ENCODE results near the gene MKLN1.

Gene MKLN1

DNA sequence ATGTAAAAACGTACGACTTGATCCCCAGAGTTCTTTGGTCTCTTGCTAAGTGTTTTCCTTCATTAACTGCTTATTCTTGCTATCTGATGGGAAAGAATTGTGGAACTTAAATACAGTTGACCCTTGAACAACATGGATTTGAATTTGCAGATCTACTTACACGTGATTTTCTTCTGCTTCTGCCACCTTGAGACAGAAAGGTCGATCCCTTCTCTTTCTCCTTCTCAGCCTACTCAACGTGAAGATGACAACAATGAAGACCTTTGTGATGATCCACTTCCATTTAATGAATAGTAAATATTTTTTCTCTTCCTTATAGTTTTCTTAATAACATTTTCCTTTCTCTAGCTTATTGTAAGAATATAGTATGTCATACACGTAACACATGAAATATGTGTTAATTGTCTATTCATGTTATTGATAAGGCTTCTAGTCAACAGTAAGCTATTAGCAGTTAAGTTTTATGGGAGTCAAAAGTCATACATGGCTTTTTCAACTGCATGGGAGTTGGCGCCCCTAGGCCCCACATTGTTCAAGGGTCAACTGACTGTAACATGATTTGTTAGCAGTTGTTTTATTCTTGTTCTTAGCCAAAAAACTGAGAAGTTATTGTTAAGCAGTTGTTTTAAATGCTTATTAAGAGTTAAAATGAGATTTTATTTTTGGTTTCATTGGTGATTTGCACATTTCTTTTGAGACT is 11.2 kb downstream of the MKLN1 start:
- Histone ChIP-seq H3K9ac (no peak overlapping the region), H3K27me3 (ENCODE audit: insufficient read depth, low read depth) (no peaks in the 10 kb centered on the region), H4K20me1 (ENCODE audit: insufficient read depth) (no peaks in the 10 kb centered on the region), H3K4me2 (no peak overlapping the region), H3K27ac (no peak overlapping the region), H3K79me2 (ENCODE audit: insufficient read depth, low read depth) (peaks cover 95% of the 10 kb centered on the region), H2AFZ (ENCODE audit: low read depth) (no peak overlapping the region), H3K4me3 (IDR thresholded peaks at IDR 0.05; ENCODE audit: insufficient read depth, low read depth, low read length) (no peak overlapping the region), H3K36me3 (ENCODE audit: insufficient read depth) (no peaks in the 10 kb centered on the region), H3K4me1 (ENCODE audit: low read depth, poor library complexity, severe bottlenecking) (no peaks in the 10 kb centered on the region)
- TF ChIP-seq CTCF (conservative IDR thresholded peaks at IDR 0.05; ENCODE audit: low read depth, low read length): no peak

DNA sequence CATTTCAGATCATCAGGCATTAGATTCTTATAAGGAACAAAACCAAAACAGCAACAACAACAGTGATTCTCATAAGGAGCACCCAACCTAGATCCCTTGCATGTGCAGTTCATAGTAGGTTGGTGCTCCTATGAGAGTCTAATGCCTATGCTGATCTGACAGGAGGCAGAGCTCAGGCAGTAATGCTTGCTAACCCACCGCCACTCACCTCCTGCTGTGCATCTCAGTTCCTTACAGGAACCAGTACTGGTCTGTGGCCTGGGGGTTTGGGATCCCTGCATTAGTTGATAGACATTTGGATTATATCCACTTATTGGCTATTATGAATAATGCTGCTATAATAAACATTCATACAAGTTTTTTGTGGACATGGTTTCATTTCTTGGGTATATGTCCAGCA is 14.0 kb downstream of the MKLN1 start:
- no peak overlapping the region for H3K4me2 ChIP-seq
- no peak overlapping the region for H2AFZ ChIP-seq (ENCODE audit: low read depth)
- no peak for TF ChIP-seq CTCF (conservative IDR thresholded peaks at IDR 0.05; ENCODE audit: low read depth, low read length)
- no peaks in the 10 kb centered on the region for H4K20me1 ChIP-seq (ENCODE audit: insufficient read depth)
- H3K27me3 ChIP-seq (ENCODE audit: insufficient read depth, low read depth): no peaks in the 10 kb centered on the region
- no peak overlapping the region for H3K9ac ChIP-seq
- H3K27ac ChIP-seq: no peak overlapping the region
- no peak overlapping the region for H3K4me3 ChIP-seq (IDR thresholded peaks at IDR 0.05; ENCODE audit: insufficient read depth, low read depth, low read length)
- H3K79me2 ChIP-seq (ENCODE audit: insufficient read depth, low read depth): peaks cover 95% of the 10 kb centered on the region
- no peaks in the 10 kb centered on the region for H3K4me1 ChIP-seq (ENCODE audit: low read depth, poor library complexity, severe bottlenecking)
- H3K36me3 ChIP-seq (ENCODE audit: insufficient read depth): no peaks in the 10 kb centered on the region

DNA sequence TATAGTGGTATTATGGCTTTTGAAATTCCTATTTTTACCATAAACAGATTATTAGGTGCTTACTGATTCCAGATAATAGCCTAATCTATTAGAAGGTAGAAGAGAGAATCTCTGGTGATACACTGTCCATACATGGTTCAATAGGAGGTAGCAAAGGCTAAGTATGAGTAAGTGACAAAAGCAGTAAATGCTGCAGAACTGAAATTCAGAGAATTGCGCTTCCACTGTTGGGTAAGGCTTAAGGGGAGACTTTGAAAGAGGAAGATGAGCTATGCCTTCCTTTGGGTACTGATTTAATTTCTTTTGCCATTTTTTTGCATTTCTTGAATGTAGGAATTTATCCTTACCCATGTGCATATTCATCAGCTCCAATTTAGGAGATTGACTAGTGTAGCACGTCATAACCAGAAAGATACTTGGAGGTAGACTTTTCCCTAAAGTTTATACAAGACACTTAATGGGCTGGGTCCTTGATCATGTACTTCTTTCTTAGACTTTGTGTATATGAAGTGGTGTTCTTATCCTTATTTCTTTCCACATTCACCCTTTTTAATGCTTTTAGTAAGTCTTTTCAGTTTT is 15.3 kb downstream of the MKLN1 start:
- H3K27me3 ChIP-seq (ENCODE audit: insufficient read depth, low read depth): no peaks in the 10 kb centered on the region
- no peak for TF ChIP-seq CTCF (conservative IDR thresholded peaks at IDR 0.05; ENCODE audit: low read depth, low read length)
- no peaks in the 10 kb centered on the region for H3K4me1 ChIP-seq (ENCODE audit: low read depth, poor library complexity, severe bottlenecking)
- H3K4me2 ChIP-seq: no peak overlapping the region
- no peak overlapping the region for H3K4me3 ChIP-seq (IDR thresholded peaks at IDR 0.05; ENCODE audit: insufficient read depth, low read depth, low read length)
- no peak overlapping the region for H3K27ac ChIP-seq
- peaks cover 96% of the 10 kb centered on the region for H3K79me2 ChIP-seq (ENCODE audit: insufficient read depth, low read depth)
- H4K20me1 ChIP-seq (ENCODE audit: insufficient read depth): peaks cover 11% of the 10 kb centered on the region
- no peaks in the 10 kb centered on the region for H3K36me3 ChIP-seq (ENCODE audit: insufficient read depth)
- no peak overlapping the region for H2AFZ ChIP-seq (ENCODE audit: low read depth)
- no peak overlapping the region for H3K9ac ChIP-seq

- no peak overlapping the region for H3K4me3 ChIP-seq (IDR thresholded peaks at IDR 0.05; ENCODE audit: insufficient read depth, low read depth, low read length)
- TF ChIP-seq CTCF (conservative IDR thresholded peaks at IDR 0.05; ENCODE audit: low read depth, low read length): no peak
- H2AFZ ChIP-seq (ENCODE audit: low read depth): no peak overlapping the region
- no peaks in the 10 kb centered on the region for H3K36me3 ChIP-seq (ENCODE audit: insufficient read depth)
- H3K27ac ChIP-seq: no peak overlapping the region
- H3K4me1 ChIP-seq (ENCODE audit: low read depth, poor library complexity, severe bottlenecking): no peaks in the 10 kb centered on the region
- no peak overlapping the region for H3K9ac ChIP-seq
- peaks cover 83% of the 10 kb centered on the region for H3K79me2 ChIP-seq (ENCODE audit: insufficient read depth, low read depth)
- H3K27me3 ChIP-seq (ENCODE audit: insufficient read depth, low read depth): no peaks in the 10 kb centered on the region
- peaks cover 11% of the 10 kb centered on the region for H4K20me1 ChIP-seq (ENCODE audit: insufficient read depth)
- no peak overlapping the region for H3K4me2 ChIP-seq
Measured at GRCh38 chr7:131346885-131347592, 19.4 kb downstream of the MKLN1 start.
